Mucosa of gallbladder (tissue), 1 donor: ENCODE data around the gene OGFOD2. TPM values are rescaled to one million over a fixed set of nuclear protein-coding genes. Genes with fewer than 3 reads are reported as not detected.

Experiments used
- total RNA-seq: library from RNA; stranded (reverse); gene quantifications from one replicate; pipeline ENCODE4 v1.2.1, GENCODE V29; 2021
- donor health status: DM: no; HTN: no; CAD: no.

Gene OGFOD2
- total RNA-seq, 1 donor from 2014 or later: 32.5 TPM

Other genes starting within 250 kb of the OGFOD2 start
- 0.20 TPM for gene HCAR1, start 244.4 kb upstream of the OGFOD2 start, total RNA-seq
- gene DENR, start 222.4 kb upstream of the OGFOD2 start, total RNA-seq: 38.0 TPM
- 0.32 TPM for gene CCDC62, start 200.7 kb upstream of the OGFOD2 start, total RNA-seq
- 115 TPM for gene HIP1R, start 139.8 kb upstream of the OGFOD2 start, total RNA-seq
- gene VPS37B, start 79.1 kb upstream of the OGFOD2 start, total RNA-seq: 45.8 TPM
- 11.6 TPM for gene ABCB9, start 8.8 kb upstream of the OGFOD2 start, total RNA-seq
- gene ARL6IP4, start 5.4 kb downstream of the OGFOD2 start, total RNA-seq: 169 TPM
- 12.8 TPM for gene PITPNM2, start 175.8 kb downstream of the OGFOD2 start, total RNA-seq